Measurements from ENCODE around the gene SPRYD3.
A peak's percentile ranks its signal among the peaks of the same experiment; 100 is the strongest.

The SPRYD3 gene

DNA sequence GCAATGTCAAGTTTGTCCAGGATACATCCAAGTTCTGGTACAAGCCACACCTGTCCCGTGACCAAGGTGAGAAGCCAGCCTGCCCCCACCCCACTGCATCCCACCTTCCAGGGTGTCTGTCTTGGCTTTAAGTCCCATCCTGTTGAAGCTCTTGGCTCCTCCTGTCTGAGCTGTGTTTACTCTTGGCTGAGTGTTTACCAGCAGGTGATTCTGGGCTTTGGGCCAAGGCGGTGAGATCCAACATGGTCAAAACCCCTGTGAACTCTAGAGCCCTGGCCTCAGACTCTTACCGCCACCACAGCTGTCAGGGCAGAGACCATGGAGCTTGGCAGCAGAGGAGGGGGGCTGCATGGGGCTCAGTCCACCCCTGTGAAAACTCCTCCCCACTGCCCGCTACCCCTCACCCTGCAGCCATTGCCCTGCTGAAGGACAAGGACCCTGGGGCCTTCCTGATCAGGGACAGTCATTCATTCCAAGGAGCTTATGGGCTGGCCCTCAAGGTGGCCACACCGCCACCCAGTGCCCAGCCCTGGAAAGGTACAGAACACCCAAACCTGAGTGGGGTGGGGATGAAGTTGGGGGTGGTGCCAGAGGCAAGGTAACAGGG, 17.7 kb downstream of the SPRYD3 start:
- CTCF ChIA-PET = interaction anchor here (0.6 to 11.5 kb wide), 10 partner anchors 8 to 88 kb away, joined by 3 to 264 read pairs (median 4); partner anchors contain the start of genes IGFBP6 and SOAT2
- H3K27ac ChIP-seq (ENCODE audit: extremely low read depth, low read depth, low read length) = no peak overlapping the region
- POLR2A ChIA-PET = interaction anchor here (0.6 to 1.7 kb wide), 4 partner anchors 18 to 56 kb away, joined by 3 to 7 read pairs (median 6); partner anchors contain the start of genes EIF4B, IGFBP6 and SPRYD3

DNA sequence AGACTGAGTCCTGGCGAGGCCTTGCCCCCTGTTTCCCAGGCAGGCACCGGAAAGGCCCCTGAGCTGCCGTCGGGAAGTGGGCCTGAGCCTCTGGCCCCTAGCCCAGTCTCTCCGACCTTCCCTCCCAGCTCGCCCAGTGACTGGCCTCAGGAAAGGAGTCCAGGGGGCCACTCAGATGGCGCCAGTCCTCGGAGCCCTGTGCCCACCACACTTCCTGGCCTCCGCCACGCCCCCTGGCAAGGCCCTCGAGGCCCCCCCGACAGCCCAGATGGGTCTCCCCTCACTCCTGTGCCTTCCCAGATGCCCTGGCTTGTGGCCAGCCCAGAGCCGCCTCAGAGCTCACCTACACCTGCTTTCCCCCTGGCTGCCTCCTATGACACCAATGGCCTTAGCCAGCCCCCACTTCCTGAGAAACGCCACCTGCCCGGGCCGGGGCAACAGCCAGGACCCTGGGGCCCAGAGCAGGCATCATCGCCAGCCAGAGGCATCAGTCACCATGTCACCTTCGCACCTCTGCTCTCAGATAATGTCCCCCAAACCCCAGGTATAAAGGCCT, 18.4 kb downstream of the SPRYD3 start:
- Histone ChIP-seq H3K9me3 (ENCODE audit: control insufficient read depth, insufficient read depth, low read depth, low read length) (no peaks in the 10 kb centered on the region), H3K27ac (ENCODE audit: extremely low read depth, low read depth, low read length) (no peak overlapping the region), H3K36me3 (ENCODE audit: control insufficient read depth in 2 of 2, insufficient read depth in 1 of 2, low read length in 2 of 2) (peaks cover 0 to 47% of the 10 kb centered on the region in 2 experiments; a peak in 1 of 3 replicates), H3K4me1 (ENCODE audit: control insufficient read depth, insufficient read depth, low read length) (peaks cover 6% of the 10 kb centered on the region), H3K4me3 (ENCODE audit: low read depth, low read length) (no peak overlapping the region)
- TF ChIP-seq GLIS2 (tag by site-specific recombination; IDR thresholded peaks at IDR 0.05) (peak; percentile 22; the same call in 1 of the 2 replicates), ZFHX2 (tag by site-specific recombination; conservative IDR thresholded peaks at IDR 0.05) (no peak)
- ChIA-PET CTCF (interaction anchor here (0.7 to 11.5 kb wide), 4 partner anchors 10 to 86 kb away, joined by 3 to 264 read pairs (median 4); partner anchors contain the start of genes IGFBP6 and SOAT2), POLR2A (interaction anchor here (1.3 to 1.7 kb wide), 2 partner anchors 19 to 37 kb away, joined by 4 to 7 read pairs; partner anchors contain the start of genes IGFBP6 and SPRYD3)

More for the DNA sequence above, 17.7 kb downstream of the SPRYD3 start:
- H3K36me3 ChIP-seq (ENCODE audit: control insufficient read depth in 2 of 2, insufficient read depth in 1 of 2, low read length in 2 of 2) = peaks cover 0 to 48% of the 10 kb centered on the region in 2 experiments; a peak in 1 of 3 replicates
- TF ChIP-seq ZNF10 (tag by site-specific recombination; IDR thresholded peaks at IDR 0.05) (peak; percentile 41; the same call in 1 of the 2 replicates), ZBTB17 (tag by site-specific recombination; IDR thresholded peaks at IDR 0.05) (peak; percentile 28), ZNF23 (tag by site-specific recombination; IDR thresholded peaks at IDR 0.05; ENCODE audit: borderline replicate concordance) (no peak), ZFP37 (tag by site-specific recombination; IDR thresholded peaks at IDR 0.05) (0 out of 2 replicates have a peak, but pooled peaks have one; percentile 34), ZNF366 (tag by site-specific recombination; conservative IDR thresholded peaks at IDR 0.05) (no peak), SCRT2 (tag by site-specific recombination; IDR thresholded peaks at IDR 0.05) (peak; percentile 79), ZNF777 (tag by site-specific recombination; IDR thresholded peaks at IDR 0.05; ENCODE audit: borderline replicate concordance) (no peak), ZNF707 (tag by site-specific recombination; IDR thresholded peaks at IDR 0.05) (no peak), GLIS2 (tag by site-specific recombination; IDR thresholded peaks at IDR 0.05) (peak; percentile 15; the same call in 1 of the 2 replicates), SP2 (tag by site-specific recombination; IDR thresholded peaks at IDR 0.05) (no peak), TCF7L2 (IDR thresholded peaks at IDR 0.05; ENCODE audit: borderline replicate concordance, low read depth, low read length) (no peak), ZIC2 (tag by site-specific recombination; IDR thresholded peaks at IDR 0.05) (peak; percentile 87), KLF16 (tag by site-specific recombination; IDR thresholded peaks at IDR 0.05) (no peak)
- TF ChIP-seq, protein P1, sequence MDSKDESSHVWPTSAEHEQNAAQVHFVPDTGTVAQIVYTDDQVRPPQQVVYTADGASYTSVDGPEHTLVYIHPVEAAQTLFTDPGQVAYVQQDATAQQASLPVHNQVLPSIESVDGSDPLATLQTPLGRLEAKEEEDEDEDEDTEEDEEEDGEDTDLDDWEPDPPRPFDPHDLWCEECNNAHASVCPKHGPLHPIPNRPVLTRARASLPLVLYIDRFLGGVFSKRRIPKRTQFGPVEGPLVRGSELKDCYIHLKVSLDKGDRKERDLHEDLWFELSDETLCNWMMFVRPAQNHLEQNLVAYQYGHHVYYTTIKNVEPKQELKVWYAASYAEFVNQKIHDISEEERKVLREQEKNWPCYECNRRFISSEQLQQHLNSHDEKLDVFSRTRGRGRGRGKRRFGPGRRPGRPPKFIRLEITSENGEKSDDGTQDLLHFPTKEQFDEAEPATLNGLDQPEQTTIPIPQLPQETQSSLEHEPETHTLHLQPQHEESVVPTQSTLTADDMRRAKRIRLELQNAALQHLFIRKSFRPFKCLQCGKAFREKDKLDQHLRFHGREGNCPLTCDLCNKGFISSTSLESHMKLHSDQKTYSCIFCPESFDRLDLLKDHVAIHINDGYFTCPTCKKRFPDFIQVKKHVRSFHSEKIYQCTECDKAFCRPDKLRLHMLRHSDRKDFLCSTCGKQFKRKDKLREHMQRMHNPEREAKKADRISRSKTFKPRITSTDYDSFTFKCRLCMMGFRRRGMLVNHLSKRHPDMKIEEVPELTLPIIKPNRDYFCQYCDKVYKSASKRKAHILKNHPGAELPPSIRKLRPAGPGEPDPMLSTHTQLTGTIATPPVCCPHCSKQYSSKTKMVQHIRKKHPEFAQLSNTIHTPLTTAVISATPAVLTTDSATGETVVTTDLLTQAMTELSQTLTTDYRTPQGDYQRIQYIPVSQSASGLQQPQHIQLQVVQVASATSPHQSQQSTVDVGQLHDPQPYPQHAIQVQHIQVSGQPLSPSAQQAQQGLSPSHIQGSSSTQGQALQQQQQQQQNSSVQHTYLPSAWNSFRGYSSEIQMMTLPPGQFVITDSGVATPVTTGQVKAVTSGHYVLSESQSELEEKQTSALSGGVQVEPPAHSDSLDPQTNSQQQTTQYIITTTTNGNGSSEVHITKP (tag by site-specific recombination; IDR thresholded peaks at IDR 0.05) = peak; percentile 29
- TF ChIP-seq, protein P2, sequence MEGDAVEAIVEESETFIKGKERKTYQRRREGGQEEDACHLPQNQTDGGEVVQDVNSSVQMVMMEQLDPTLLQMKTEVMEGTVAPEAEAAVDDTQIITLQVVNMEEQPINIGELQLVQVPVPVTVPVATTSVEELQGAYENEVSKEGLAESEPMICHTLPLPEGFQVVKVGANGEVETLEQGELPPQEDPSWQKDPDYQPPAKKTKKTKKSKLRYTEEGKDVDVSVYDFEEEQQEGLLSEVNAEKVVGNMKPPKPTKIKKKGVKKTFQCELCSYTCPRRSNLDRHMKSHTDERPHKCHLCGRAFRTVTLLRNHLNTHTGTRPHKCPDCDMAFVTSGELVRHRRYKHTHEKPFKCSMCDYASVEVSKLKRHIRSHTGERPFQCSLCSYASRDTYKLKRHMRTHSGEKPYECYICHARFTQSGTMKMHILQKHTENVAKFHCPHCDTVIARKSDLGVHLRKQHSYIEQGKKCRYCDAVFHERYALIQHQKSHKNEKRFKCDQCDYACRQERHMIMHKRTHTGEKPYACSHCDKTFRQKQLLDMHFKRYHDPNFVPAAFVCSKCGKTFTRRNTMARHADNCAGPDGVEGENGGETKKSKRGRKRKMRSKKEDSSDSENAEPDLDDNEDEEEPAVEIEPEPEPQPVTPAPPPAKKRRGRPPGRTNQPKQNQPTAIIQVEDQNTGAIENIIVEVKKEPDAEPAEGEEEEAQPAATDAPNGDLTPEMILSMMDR (tag by site-specific recombination; IDR thresholded peaks at IDR 0.05) = peak; percentile 37; the same call in 1 of the 2 replicates
- H3K9me3 ChIP-seq (ENCODE audit: control insufficient read depth, insufficient read depth, low read depth, low read length) = no peaks in the 10 kb centered on the region
- no peak overlapping the region for H3K4me3 ChIP-seq (ENCODE audit: low read depth, low read length)
- H3K4me1 ChIP-seq (ENCODE audit: control insufficient read depth, insufficient read depth, low read length) = peaks cover 6% of the 10 kb centered on the region
